GM12874 (cell line): Measurements from ENCODE around the gene NR3C2.

Experiments
- CTCF ChIP-seq: IDR thresholded peaks from 2 replicates; pipeline ENCODE4 v1.5.1; 2011; ENCODE audit warnings: low read depth, mild to moderate bottlenecking, control low read depth, low read length, moderate library complexity; ENCODE audit not compliant: insufficient read depth

The NR3C2 gene

GRCh38 chr4:148346657-148347056 lies 95.6 kb downstream of the NR3C2 start:
- TF ChIP-seq CTCF: no peak

DNA sequence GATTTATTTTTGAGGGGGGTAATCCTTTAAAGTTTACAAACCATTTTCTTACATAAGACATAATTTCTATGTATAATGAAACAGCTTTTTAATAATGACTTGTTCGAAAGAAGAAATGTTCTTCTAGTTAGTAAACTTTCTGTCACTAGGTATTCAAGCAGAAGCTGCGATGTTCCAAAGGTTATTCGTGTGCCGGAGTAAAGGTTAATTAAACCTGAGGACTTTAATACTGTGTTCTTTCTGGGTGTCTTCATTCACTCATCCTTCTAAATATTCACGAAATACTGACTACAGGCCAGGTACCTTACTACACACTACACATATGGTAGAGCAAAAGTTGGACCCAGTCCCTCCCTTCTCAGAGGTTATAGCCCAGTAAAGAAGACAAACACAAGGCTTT lies 96.7 kb downstream of the NR3C2 start:
- no peak for TF ChIP-seq CTCF

DNA sequence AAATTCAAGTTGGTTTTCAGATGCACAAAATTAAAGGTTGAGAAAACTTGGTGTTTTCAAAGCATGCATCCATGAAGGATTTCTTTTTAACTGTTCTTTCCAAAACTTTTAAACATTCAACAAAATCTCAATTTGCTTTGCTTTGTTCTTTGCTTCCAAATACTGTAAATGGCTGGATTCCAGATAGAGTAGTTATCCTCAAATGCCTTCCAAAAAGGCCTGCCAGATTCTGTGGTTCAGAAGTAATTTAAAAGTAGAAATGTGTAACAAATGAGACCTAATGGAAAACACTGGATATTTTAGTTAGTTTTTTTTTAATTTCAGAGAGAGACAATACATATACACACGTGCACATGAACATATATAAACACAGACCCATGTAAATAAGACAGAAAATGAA lies 97.3 kb downstream of the NR3C2 start:
- TF ChIP-seq CTCF: no peak

DNA sequence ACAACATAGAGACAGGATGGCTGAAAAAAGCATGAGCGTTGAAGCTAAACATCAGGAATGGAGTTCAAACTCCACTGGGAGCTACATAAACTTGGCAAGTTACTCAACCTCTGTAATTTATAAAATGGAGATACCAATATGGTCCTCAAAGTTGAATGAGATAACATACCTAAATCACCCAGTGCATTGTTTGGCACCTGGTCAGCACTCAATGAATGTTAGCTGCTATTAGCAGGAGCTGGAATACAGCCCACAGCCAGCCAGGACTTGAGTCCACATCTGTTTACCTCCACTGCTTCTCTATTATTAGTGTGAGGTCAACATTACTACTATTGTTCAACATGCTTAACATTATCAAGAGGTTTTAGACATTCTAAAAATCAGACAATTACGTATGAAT lies 97.9 kb downstream of the NR3C2 start:
- no peak for TF ChIP-seq CTCF

GRCh38 chr4:148341980-148342800 lies 100.0 kb downstream of the NR3C2 start:
- no peak for TF ChIP-seq CTCF

- no peak for TF ChIP-seq CTCF
These were observed 107.1 kb downstream of the NR3C2 start for GRCh38 chr4:148335133-148335532.

DNA sequence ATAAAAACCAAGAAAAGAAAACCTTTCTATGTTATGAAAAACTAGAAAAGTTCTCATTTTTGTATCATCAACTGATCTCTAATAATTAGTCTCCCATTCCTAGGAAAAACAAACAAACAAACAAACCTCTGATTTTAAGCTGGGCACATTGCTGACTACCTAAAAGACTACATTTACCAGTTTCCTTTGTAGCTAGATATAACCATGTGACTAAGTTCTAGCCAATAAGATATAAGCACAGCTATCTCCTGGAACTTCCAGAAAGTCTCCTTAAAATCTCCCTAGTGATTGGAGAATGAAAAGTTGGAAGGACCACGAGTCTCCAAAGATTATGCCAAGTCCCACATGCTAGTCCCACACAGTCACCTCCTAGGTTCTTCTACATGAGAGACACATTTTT lies 108.9 kb downstream of the NR3C2 start:
- TF ChIP-seq CTCF: no peak

- TF ChIP-seq CTCF: no peak
These were observed 109.7 kb downstream of the NR3C2 start for GRCh38 chr4:148332486-148332885.
